SK-N-MC (cell line): ENCODE results near the gene MAP7D3.

Experiments used
- FOXP2 ChIP-seq: optimal IDR thresholded peaks from 2 replicates; pipeline ENCODE3; 2011; ENCODE audit warnings: mild to moderate bottlenecking, moderate library complexity; ENCODE audit not compliant: insufficient read depth; ENCODE audit errors: extremely low read length, control extremely low read depth
- POLR2AphosphoS5 ChIP-seq: IDR thresholded peaks from 2 replicates; pipeline ENCODE4 v1.6.1; 2012; ENCODE audit warnings: mild to moderate bottlenecking, low read depth, low read length, borderline replicate concordance

- TF ChIP-seq POLR2AphosphoS5 (no peak), FOXP2 (no peak)
Measured at GRCh38 chrX:136183172-136183571, 68.0 kb downstream of the MAP7D3 start.
